Stimulated activated CD8-positive, alpha-beta memory T cell treated with anti-CD3 and anti-CD28 coated beads, Interleukin-4, amount 100 ng/mL, for 24 hours (primary cell): ENCODE results near the gene GATAD2A.

Source experiments
- DNase-seq: peaks from one replicate; pipeline ENCODE4 v3.0.0-alpha.2; 2020; ENCODE audit warnings: low read depth

Gene GATAD2A

GRCh38 chr19:19547674-19548336 lies 142.3 kb downstream of the GATAD2A start:
- DNase-seq, result no peak

- no peak for DNase-seq
Observed at GRCh38 chr19:19548915-19549759, 143.7 kb downstream of the GATAD2A start.

DNA sequence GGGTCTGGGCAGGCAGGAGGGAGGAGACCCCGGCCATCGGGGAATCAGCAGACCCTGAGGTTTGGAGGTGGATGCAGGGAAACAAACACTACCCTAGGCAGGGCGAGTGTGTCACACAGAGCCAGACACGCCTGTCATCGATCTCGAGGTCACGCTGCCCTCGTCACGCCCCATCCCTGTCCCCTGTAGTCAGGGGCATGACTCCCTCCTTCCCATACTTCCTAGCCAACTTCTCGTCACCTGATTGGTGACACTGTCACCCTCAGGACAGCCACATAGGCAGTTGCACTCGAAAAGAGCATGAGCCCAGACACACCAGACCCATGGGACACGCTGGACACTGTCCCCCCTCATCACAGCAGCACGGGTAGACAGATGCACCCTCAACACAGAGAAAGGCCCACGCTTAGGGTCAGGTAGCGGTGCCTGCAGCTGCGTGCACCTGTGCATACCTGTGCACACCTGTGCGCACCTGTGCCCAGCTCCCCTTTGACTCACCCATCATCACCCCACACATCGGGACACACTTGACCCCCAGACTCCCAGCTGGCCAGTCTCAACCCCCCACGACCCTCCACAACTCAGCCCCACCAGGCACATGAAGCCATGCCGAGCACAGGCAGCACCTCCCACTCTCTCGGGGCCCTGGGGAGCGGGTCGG lies 144.5 kb downstream of the GATAD2A start:
- DNase-seq, result no peak

- no peak for DNase-seq
Observed at GRCh38 chr19:19550485-19550929, 145.0 kb downstream of the GATAD2A start.

DNA sequence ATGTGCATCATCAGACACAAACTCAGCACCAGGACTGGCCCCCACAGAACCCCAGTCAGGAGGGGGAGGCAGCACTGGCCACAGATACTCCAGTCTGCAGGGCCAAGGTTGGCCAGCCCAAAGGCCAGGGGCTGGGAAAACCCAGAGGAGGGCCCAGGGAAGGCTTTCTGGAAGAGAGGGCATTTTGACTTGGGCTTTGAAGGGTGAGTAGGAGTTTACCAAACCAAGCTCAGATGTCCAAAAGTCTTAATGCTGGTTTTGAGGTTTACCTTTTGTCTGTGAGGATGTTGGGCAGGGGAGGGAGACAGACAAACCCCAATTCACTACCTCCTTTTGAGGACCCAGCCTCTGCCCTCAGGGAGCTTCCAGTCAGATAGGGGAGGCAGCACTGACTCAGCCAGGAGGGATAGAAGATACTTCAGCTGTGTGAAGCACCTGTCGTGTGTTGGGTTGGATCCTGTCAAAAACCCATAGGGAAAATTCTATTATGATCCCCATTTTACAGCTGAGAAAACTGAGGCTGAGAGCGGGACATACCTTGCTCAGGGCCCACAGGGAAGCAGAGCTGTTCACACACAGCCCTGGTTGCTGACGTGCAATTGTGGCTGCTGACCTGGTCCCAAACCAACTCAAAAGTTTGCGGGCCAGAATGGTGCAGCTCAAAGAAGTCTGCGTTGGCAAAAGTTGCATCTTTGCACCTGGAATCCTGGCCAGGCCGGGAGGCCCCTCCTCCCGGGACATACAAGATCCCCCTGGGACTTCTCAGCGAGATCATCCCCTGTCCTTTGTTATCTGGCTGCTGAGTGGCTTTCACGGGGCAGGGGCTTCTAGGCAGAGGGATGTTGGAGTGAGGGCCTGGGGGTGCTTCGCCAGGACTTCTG lies 145.7 kb downstream of the GATAD2A start:
- DNase-seq, result no peak

DNA sequence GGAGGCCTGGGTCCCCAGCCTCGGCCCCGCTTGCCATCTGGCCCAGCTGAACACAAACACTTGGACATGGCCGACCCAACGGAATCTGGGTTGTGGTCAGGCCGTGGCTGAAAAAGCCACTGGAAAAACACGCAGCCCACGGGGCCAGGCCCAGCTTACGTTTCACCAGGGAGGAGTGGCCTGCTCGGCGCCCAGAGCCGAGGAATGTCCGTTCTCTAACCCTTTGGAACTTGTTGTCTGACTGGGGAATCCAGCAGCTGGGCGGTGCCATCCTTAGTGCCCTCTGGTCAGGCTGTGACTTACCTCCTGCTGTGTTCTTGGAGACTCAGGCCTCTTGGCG lies 146.3 kb downstream of the GATAD2A start:
- no peak for DNase-seq

DNA sequence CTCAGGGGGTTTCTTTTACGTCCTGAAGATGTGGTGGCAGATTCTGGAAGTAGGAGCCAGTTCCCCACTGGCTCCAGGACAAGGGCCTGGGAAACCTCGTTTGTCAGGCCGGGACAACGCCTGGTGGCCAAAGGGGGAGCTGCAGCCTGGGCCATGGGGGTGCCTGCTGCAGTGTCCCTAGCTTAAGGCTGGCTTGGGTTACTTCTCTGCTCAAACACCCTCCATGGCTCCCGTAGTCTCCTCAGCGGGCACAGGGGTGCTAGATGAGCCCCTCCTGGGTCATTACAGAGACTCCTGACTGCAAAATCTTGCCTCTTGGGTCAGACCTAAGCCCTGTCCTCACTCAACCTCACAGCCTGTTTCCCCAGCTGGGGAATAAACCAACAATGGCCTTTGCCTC lies 147.3 kb downstream of the GATAD2A start:
- DNase-seq, result no peak

DNA sequence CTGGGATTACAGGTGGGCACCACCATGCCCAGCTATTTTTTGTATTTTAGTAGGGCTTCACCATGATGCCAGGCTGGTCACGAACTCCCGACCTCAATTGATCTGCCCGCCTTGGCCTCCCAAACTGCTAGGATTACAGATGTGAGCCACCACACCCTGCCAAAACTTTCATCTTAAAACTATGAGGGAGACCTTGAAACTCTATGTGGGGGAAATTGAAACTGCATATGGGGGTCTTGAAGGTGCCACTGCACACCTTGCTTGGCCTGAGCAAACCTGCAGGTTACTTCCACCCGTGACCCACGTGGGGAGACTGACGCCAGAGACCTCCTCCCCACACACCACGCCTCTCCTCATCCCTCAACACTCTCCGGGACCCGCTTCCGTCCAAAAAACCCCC lies 148.2 kb downstream of the GATAD2A start:
- DNase-seq, result no peak

- DNase-seq, result peak; percentile 39
Observed at GRCh38 chr19:19554074-19555023, 148.9 kb downstream of the GATAD2A start.

- no peak for DNase-seq
Observed at GRCh38 chr19:19558055-19558454, 152.6 kb downstream of the GATAD2A start.
